ENCODE data around the gene TPGS1.

Gene TPGS1

DNA sequence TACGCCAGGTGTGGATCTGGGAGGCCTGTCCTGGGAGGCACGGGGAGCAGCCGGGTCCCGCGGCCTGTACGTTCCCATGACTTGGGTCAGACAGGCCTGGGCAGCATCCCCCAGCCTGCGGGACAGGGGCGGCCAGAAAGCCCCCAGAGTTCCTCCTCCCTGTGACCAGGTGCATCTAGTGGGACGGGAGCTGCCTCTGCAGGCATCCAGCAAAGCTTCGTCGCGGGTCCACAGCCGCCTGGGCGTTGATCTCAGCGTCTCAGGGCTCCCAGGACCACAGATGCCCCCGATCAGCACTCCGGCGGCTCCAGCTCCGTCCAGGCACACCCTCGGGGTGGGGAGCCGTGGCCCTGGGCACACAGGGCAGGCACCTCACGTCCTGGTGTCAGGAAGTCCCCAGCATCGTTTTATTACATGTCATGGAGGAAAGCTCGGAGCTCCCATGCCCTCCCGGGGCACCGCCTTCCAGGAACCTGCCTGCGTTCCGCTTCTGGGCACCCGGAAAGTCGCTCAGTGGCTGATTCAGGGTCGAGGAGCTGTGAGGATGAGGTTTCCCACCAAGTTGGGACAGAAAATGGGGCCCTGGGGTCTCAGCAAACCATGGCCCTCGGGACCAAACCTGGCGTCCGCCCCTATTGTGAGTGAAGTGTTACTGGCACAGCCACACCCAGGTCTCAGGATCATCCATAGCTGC is 35.0 kb downstream of the TPGS1 start:
- DNase-seq = no peak

DNA sequence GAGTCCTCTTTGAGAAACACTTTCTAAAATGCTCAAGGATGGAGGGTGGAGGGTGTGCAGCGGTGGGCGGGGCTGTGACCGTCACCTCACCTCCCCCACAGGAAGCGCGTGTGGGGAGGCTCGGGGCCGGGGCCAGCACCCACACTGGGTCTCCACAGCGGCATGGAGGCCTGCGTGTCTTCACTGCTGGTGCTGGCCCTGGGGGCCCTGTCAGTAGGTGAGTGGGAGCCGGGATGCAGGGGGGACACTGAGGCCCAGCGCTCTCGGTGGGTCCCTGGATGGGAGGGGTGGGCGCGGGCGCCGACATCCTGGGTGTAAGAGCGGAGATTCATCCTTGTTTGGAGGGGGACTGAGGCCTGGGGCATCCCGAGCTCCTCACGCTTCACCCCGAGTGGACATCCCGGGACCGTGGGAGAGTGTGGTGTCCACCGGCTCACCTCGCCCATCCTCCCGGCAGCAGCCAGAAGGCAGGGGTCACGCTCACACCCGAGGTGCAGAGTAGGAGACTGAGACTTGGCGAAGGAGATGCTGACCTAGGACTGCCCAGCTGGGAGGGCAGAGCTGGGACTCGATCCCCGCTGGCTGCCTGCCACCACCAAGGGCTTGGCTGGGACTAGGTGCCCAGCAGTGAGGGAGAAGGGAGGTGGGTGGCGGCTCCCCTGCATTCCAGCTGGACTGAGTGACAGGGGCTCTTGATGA is 36.8 kb downstream of the TPGS1 start, which contains the start of gene GZMM:
Gene GZMM (plus strand): TSS at position 144 of the 699 bp plus-strand sequence. CDS start 19 bp downstream, at position 163.
- DNase-seq = peak; percentile 72

DNA sequence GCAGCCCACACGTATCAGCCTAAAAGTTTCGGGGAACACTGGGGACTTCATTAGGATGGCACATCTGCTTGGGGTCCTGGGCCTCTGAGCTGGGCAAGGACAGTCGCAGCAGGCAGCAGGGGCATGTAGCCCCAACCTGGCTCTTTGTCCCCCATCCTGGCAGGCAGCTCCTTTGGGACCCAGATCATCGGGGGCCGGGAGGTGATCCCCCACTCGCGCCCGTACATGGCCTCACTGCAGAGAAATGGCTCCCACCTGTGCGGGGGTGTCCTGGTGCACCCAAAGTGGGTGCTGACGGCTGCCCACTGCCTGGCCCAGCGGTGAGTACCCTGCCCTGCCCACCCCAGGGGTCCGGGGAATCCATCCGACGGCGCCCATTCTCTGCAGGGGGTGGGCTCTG is 39.8 kb downstream of the TPGS1 start:
- DNase-seq = no peak

DNA sequence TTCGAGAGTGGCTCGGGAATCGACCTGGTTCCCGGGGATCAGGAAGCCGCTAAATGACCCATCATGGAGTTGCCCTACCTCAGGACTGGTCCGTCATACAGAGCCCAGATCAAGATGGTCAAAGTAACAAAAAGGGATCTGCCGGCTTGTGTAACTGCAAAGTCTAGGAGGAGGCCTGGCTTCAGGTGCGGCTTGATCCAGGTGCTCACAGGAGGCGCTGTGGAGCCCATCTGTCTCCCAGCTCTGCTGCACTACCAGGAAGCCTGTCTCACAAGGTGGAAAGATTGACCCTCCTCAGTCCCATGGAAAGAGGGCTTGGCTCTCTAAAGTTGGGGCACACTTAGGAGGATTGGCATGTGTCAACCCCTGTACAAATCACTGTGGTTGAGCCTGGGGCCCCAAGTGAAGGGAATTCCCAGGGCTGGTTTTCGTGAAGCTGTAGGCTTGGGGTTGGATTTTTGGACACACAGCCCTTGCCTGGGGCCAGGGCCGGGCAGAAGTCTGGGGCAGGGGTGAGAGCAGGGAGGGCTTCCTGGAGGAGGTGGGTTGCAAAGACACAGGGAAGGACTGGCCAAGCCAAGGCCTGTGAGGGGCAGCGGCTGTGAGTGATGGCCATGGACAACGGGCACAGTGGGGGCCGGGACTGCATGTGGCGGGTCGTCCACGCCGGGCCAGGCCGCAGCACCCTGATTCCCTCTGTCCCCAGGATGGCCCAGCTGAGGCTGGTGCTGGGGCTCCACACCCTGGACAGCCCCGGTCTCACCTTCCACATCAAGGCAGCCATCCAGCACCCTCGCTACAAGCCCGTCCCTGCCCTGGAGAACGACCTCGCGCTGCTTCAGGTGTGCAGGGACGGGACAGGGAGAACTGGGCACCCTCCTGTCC is 40.8 kb downstream of the TPGS1 start:
- DNase-seq = no peak

DNA sequence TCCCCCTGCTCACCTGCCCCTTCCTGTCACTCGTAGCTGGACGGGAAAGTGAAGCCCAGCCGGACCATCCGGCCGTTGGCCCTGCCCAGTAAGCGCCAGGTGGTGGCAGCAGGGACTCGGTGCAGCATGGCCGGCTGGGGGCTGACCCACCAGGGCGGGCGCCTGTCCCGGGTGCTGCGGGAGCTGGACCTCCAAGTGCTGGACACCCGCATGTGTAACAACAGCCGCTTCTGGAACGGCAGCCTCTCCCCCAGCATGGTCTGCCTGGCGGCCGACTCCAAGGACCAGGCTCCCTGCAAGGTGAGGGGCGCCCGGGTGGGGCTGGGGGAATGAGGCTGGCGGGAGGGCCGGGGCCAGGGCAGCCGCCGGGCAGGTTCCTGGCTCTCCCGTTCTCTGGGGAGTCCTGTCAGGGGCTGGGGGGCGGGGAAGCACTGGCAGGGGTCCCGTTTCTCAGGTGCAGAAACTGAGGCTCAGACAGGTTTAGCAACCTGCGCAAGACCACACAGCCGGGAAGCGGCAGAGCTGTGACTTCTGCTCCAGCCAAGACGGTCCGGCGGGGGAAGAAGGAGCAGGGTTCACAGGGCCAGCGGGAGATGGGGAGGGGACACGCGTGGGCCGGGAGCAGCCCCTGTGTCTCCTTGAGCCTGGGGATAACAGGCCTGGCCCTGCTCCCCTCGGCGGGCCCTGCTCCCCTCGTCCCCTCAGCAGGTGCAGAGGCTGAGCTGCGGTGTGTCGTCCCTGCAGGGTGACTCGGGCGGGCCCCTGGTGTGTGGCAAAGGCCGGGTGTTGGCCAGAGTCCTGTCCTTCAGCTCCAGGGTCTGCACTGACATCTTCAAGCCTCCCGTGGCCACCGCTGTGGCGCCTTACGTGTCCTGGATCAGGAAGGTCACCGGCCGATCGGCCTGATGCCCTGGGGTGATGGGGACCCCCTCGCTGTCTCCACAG is 41.9 kb downstream of the TPGS1 start:
- no peak for DNase-seq

DNA sequence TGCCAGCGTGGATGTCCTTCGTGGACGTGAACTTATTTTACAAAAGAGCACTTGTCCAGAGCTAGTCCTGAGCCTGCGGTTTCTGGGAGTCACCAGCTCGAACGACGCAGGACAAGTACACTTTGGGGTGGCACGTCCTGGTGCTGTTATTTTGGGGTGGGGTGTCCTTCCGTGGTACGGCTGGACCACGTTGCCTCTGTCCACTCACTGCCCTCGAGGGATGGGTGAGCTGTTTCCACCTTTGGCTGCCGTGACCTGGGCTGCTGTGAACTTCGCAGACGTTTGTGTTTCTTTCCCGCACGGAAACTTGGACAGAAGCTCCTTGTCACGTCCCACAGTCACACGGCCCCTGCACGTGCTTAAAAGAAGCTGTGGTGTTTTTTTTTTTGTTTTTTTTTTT is 47.5 kb downstream of the TPGS1 start:
- DNase-seq = no peak

DNA sequence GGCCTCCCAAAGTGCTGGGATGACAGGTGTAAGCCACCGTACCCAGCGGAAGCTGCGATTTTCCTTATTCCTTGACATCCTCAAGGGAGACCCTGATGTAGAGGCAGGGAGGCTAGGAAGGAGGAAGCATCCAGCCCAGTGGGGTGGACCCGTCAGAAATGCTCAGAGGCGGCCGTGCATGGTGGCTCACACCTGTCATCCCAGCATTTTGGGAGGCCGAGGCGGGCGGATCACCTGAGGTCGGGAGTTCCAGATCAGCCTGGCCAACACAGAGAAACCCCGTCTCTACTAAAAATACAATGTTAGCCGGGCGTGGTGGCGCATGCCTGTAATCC is 48.1 kb downstream of the TPGS1 start:
- DNase-seq = no peak

DNA sequence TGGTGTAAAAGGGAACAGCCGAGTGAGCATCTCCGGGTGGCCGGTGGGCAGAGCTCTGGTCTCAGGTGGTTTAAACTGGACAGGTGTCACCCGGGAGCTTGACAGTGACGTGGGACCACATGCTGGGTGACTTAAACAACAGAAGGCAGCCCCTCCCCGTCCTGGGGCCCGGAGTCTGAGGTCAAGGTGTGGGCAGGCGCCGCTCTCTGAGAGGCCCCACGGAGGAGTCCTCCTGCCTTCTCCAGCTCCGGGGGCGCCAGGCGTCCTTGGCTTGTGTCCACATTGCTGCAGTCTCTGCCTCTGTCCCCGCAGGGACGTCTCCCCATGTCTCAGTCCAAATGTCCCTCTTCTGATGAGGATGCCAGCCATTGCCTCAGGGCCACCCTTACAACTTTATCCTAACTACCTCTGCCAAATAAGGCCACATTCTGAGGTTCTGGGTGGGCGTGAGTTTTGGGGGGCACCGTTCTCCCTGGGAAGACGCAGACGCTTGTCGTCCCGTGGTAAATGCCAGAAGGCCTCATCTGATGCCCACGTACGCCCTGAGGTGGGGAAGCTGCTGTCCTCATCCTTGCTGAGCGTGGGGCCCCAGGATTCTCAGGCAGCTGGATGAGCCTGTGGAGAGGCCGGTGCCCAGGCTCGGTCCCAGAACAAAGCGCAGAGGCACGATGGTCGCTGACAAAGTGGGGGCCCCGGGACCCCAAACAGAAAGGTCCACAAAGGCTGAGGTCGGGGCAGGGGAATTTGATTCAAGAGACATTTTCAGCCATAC is 49.5 kb downstream of the TPGS1 start:
- no peak for DNase-seq

DNA sequence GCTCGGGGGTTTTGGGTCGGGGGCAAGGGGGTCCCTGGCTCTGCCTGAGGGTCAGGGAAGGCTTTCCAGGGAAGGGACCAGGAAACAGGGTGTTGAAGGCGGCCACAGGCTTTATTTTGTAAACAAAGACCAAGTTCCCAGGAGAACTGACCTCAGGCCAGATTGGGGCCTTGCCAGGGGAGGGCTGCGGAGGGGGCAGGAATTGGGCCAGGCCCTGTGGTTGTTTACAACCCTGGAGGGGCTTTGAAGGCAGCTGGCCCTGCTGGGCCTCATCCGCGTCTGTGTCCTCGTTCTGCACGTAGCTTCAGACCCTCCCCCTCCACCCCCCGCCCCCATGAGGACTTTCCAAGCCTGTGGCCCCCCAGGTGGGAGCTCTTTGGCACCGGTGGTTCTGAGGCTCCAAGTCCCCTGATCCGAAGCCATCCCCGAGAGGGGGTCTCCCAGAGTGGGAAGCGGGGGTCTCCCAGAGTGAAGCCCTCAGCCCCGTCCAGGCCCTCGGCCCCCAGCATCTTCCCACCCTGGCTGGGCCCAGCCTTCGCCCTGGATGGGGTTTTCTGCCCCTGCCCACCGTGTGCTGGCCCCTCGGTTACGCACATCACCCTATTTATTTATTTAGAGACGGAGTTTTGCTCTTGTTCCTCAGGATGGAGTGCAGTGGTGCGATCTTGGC is 51.6 kb downstream of the TPGS1 start:
- no peak for DNase-seq

DNA sequence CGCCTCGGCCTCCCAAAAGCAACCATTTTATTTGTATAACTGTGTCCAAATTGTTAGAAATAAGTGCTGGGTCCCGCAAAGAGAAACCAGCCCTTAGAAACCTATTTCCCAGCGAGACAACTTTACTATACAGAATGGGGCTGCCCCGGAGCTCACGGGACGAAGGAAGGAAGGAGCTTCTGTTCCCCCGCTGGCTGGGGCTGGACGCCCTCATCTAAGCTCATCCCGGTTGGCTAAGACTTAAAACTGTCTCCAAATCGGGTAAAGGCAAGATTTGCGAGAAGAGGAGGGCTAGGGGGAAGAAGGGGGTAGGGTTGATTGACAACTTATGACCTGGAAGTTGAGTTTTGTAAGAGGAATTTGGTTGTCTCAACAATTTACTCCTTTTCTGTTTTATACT is 52.8 kb downstream of the TPGS1 start:
- no peak for DNase-seq

DNA sequence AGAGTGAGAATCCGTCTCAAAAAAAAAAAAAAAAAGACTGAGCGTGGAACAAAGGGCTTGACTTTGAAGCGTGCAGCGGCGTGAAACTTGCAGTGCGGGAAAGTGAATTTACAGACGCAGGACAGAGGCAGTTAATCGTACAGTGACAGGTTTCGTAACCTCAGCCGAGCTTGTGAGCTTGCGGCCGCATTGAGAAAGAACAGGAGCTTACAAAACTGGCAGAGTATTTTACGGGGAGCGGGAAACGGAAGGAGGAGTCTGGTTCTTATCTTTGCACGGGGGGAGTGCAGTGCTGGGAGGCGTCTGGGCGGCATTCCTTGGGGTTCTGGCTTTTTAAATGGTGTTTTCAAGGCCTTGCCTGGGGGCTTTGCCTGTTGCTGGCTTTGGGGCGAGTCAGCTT is 59.1 kb downstream of the TPGS1 start:
- no peak for DNase-seq

DNA sequence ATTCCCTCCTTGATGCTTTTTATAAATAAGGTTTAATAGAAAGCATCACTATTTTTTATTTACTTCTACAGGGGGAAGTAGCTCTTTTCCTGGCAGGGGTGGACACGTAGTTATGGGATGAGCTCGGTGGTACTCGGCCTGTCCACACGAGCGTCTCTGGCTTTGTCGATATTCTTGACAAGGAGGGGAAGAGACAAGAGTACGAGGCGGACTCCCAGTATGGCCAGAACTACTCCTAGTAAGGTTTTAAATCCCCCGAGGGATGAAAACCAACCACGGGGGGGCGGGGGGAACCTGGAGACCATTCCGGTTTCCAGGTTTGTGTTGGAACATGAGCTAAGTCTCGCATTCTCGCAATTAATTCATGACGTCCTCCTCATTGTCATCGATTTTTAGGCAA is 59.5 kb downstream of the TPGS1 start:
- no peak for DNase-seq

DNA sequence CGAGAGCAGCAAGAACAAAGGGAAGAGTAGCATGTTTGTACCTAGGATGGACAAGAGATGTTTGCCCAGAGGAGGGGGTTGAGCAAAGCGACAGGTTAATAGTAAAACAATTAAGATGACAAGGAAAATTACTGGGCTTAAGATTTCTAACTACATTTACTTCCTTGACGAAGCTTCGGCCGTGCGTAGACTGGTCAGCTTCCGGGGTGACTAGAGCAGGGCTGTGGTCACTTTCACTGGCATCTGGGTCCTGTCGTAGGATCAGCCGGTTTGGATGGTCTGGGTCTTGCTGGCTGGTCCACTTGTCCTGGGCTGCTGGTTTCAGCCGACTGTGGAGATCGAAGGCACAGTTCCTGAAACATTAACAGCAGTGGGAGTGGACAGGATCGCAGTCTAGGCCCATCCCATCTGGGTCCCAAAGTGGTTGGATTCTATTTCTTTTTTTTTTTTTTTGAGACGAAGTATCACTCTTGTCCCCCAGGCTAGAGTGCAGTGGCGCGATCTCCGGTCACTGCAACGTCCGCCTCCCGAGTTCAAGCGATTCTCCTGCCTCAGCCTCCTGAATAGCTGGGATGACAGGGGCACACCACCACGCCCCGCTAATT is 60.1 kb downstream of the TPGS1 start:
- DNase-seq = no peak

Data from stimulated activated CD4-positive, alpha-beta T cell treated with anti-CD3 and anti-CD28 coated beads, Interleukin-4, amount 100 ng/mL, for 1 hour (primary cell).